ENCODE results near the gene IGFBP4. TPM values are rescaled to one million over a fixed set of nuclear protein-coding genes. Genes with fewer than 3 reads are reported as not detected.
A peak's percentile ranks its signal among the peaks of the same experiment; 100 is the strongest.

The IGFBP4 gene
- total RNA-seq, 1 donor from 2014 or later = 108 TPM

GRCh38 chr17:40425741-40426140 lies 17.5 kb upstream of the IGFBP4 start:
- no peak overlapping the region for H3K27ac Mint-ChIP-seq
- H3K4me1 Mint-ChIP-seq = no peaks in the 10 kb centered on the region
- no peaks in the 10 kb centered on the region for H3K36me3 Mint-ChIP-seq
- H3K9me3 Mint-ChIP-seq = peaks cover 3% of the 10 kb centered on the region
- H3K4me3 Mint-ChIP-seq = no peak overlapping the region
- no peaks in the 10 kb centered on the region for H3K27me3 Mint-ChIP-seq (ENCODE audit: low read depth)
- DNase-seq (ENCODE audit: low spot score in 2 of 2, unreplicated experiment in 2 of 2) = peak in 1 of 2 experiments; percentile 11
- no peak for TF ChIP-seq CTCF (IDR thresholded peaks at IDR 0.05; ENCODE audit: unreplicated experiment)

- H3K36me3 Mint-ChIP-seq = no peaks in the 10 kb centered on the region
- no peak overlapping the region for H3K4me3 Mint-ChIP-seq
- DNase-seq (ENCODE audit: low spot score in 2 of 2, unreplicated experiment in 2 of 2) = peak in 1 of 2 experiments; percentile 10
- no peaks in the 10 kb centered on the region for H3K27me3 Mint-ChIP-seq (ENCODE audit: low read depth)
- no peak for TF ChIP-seq CTCF (IDR thresholded peaks at IDR 0.05; ENCODE audit: unreplicated experiment)
- no peaks in the 10 kb centered on the region for H3K4me1 Mint-ChIP-seq
- H3K9me3 Mint-ChIP-seq = peaks cover 3% of the 10 kb centered on the region
- no peak overlapping the region for H3K27ac Mint-ChIP-seq
These were observed 16.2 kb upstream of the IGFBP4 start for GRCh38 chr17:40427002-40427491.

GRCh38 chr17:40430272-40431230 lies 12.7 kb upstream of the IGFBP4 start:
- Mint-ChIP-seq H3K27ac (no peak overlapping the region), H3K4me3 (no peak overlapping the region), H3K27me3 (ENCODE audit: low read depth) (no peaks in the 10 kb centered on the region), H3K4me1 (peaks cover 14% of the 10 kb centered on the region), H3K36me3 (no peaks in the 10 kb centered on the region), H3K9me3 (peaks cover 3% of the 10 kb centered on the region)
- DNase-seq (ENCODE audit: low spot score in 2 of 2, unreplicated experiment in 2 of 2) = no peak
- TF ChIP-seq CTCF (IDR thresholded peaks at IDR 0.05; ENCODE audit: unreplicated experiment) = no peak

GRCh38 chr17:40431231-40431602 lies 12.0 kb upstream of the IGFBP4 start:
- peaks cover 14% of the 10 kb centered on the region for H3K4me1 Mint-ChIP-seq
- no peaks in the 10 kb centered on the region for H3K36me3 Mint-ChIP-seq
- no peak for TF ChIP-seq CTCF (IDR thresholded peaks at IDR 0.05; ENCODE audit: unreplicated experiment)
- H3K4me3 Mint-ChIP-seq = no peak overlapping the region
- peaks cover 3% of the 10 kb centered on the region for H3K9me3 Mint-ChIP-seq
- no peak overlapping the region for H3K27ac Mint-ChIP-seq
- DNase-seq (ENCODE audit: low spot score in 2 of 2, unreplicated experiment in 2 of 2) = no peak
- no peaks in the 10 kb centered on the region for H3K27me3 Mint-ChIP-seq (ENCODE audit: low read depth)

- peaks cover 14% of the 10 kb centered on the region for H3K4me1 Mint-ChIP-seq
- peaks cover 3% of the 10 kb centered on the region for H3K9me3 Mint-ChIP-seq
- H3K4me3 Mint-ChIP-seq = no peak overlapping the region
- H3K27ac Mint-ChIP-seq = peak overlapping the region; percentile 8
- H3K27me3 Mint-ChIP-seq (ENCODE audit: low read depth) = no peaks in the 10 kb centered on the region
- TF ChIP-seq CTCF (IDR thresholded peaks at IDR 0.05; ENCODE audit: unreplicated experiment) = no peak
- peak in 1 of 2 experiments; percentile 51 for DNase-seq (ENCODE audit: low spot score in 2 of 2, unreplicated experiment in 2 of 2)
- no peaks in the 10 kb centered on the region for H3K36me3 Mint-ChIP-seq
These were observed 10.3 kb upstream of the IGFBP4 start for GRCh38 chr17:40432864-40433528.

All from mesothelial cell of epicardium (in vitro differentiated cells).